Measurements from ENCODE around the gene KCNAB1.
A peak's percentile ranks its signal among the peaks of the same experiment; 100 is the strongest.

KCNAB1 gene

GRCh38 chr3:156535162-156535627, 414.8 kb downstream of the KCNAB1 start:
- CTCF ChIA-PET: interaction anchor here (0.7 to 4.8 kb wide), 9 partner anchors 8 to 596 kb away, joined by 3 to 17 read pairs (median 3); partner anchors contain the start of gene TIPARP
- WGBS (ENCODE audit: insufficient coverage): 85% methylated on average over 3 of the region's 4 CpGs
- Histone ChIP-seq H3K4me3 (ENCODE audit: control insufficient read depth in 1 of 7, extremely low read depth in 1 of 7, insufficient read depth in 4 of 7, low read depth in 2 of 7, low read length in 6 of 7) (no peak overlapping the region), H3K4me1 (ENCODE audit: control extremely low read depth in 1 of 4, control insufficient read depth in 4 of 4, insufficient read depth in 4 of 4, low read length in 3 of 4) (no peaks in the 10 kb centered on the region), H3K27ac (ENCODE audit: insufficient read depth in 1 of 2, low read depth in 1 of 2, low read length in 2 of 2, poor library complexity in 1 of 2, severe bottlenecking in 2 of 2) (no peak overlapping the region), H3K27me3 (replicated peaks in 2 of 5; ENCODE audit: control insufficient read depth in 4 of 5, insufficient read depth in 5 of 5, low read length in 4 of 5) (peaks cover 0 to 4% (median 0%) of the 10 kb centered on the region in 5 experiments), H3K36me3 (ENCODE audit: control insufficient read depth in 4 of 4, insufficient read depth in 4 of 4, low read length in 3 of 4) (peaks cover 0 to 12% (median 6%) of the 10 kb centered on the region in 4 experiments), H3K9me3 (ENCODE audit: control extremely low read depth in 1 of 5, control insufficient read depth in 4 of 5, insufficient read depth in 2 of 5, low read depth in 1 of 5, low read length in 4 of 5) (no peaks in the 10 kb centered on the region)
- POLR2A ChIA-PET: no interaction called here
- DNase-seq: peak in 2 of 3 donors; percentile 18 to 31

GRCh38 chr3:156535798-156536197, 415.4 kb downstream of the KCNAB1 start:
- ChIA-PET POLR2A (no interaction called here), CTCF (interaction anchor here (0.7 to 2.2 kb wide), 9 partner anchors 8 to 596 kb away, joined by 3 to 7 read pairs (median 4); partner anchors contain the start of gene TIPARP)
- Histone ChIP-seq H3K4me3 (ENCODE audit: control insufficient read depth in 1 of 7, extremely low read depth in 1 of 7, insufficient read depth in 4 of 7, low read depth in 2 of 7, low read length in 6 of 7) (no peak overlapping the region), H3K27ac (ENCODE audit: insufficient read depth in 1 of 2, low read depth in 1 of 2, low read length in 2 of 2, poor library complexity in 1 of 2, severe bottlenecking in 2 of 2) (no peak overlapping the region), H3K27me3 (replicated peaks in 2 of 5; ENCODE audit: control insufficient read depth in 4 of 5, insufficient read depth in 5 of 5, low read length in 4 of 5) (no peaks in the 10 kb centered on the region), H3K4me1 (ENCODE audit: control extremely low read depth in 1 of 4, control insufficient read depth in 4 of 4, insufficient read depth in 4 of 4, low read length in 3 of 4) (no peaks in the 10 kb centered on the region), H3K36me3 (ENCODE audit: control insufficient read depth in 4 of 4, insufficient read depth in 4 of 4, low read length in 3 of 4) (peaks cover 0 to 14% (median 6%) of the 10 kb centered on the region in 4 experiments), H3K9me3 (ENCODE audit: control extremely low read depth in 1 of 5, control insufficient read depth in 4 of 5, insufficient read depth in 2 of 5, low read depth in 1 of 5, low read length in 4 of 5) (no peaks in the 10 kb centered on the region)
- 100% methylated on average over 1 of the region's 2 CpGs for WGBS (ENCODE audit: insufficient coverage)
- no peak for DNase-seq

GRCh38 chr3:156536524-156537316, 416.3 kb downstream of the KCNAB1 start:
- Histone ChIP-seq H3K27me3 (replicated peaks in 2 of 5; ENCODE audit: control insufficient read depth in 4 of 5, insufficient read depth in 5 of 5, low read length in 4 of 5) (no peaks in the 10 kb centered on the region), H3K36me3 (ENCODE audit: control insufficient read depth in 4 of 4, insufficient read depth in 4 of 4, low read length in 3 of 4) (peaks cover 2 to 22% (median 9%) of the 10 kb centered on the region in 4 experiments), H3K4me1 (ENCODE audit: control extremely low read depth in 1 of 4, control insufficient read depth in 4 of 4, insufficient read depth in 4 of 4, low read length in 3 of 4) (no peaks in the 10 kb centered on the region), H3K4me3 (ENCODE audit: control insufficient read depth in 1 of 7, extremely low read depth in 1 of 7, insufficient read depth in 4 of 7, low read depth in 2 of 7, low read length in 6 of 7) (no peak overlapping the region), H3K9me3 (ENCODE audit: control extremely low read depth in 1 of 5, control insufficient read depth in 4 of 5, insufficient read depth in 2 of 5, low read depth in 1 of 5, low read length in 4 of 5) (no peaks in the 10 kb centered on the region), H3K27ac (ENCODE audit: insufficient read depth in 1 of 2, low read depth in 1 of 2, low read length in 2 of 2, poor library complexity in 1 of 2, severe bottlenecking in 2 of 2) (no peak overlapping the region)
- CTCF ChIA-PET: interaction anchor here (1.0 to 2.2 kb wide), 3 partner anchors 27 to 386 kb away, joined by 5 to 7 read pairs (median 7); partner anchors contain the start of gene TIPARP
- DNase-seq: no peak
- POLR2A ChIA-PET: no interaction called here
- WGBS (ENCODE audit: insufficient coverage): 97% methylated on average over 2 of the region's 6 CpGs

- peaks cover 10 to 44% (median 23%) of the 10 kb centered on the region in 4 experiments for H3K36me3 ChIP-seq (ENCODE audit: control insufficient read depth in 4 of 4, insufficient read depth in 4 of 4, low read length in 3 of 4)
- CTCF ChIA-PET: interaction anchor here (0.6 to 1.4 kb wide), 3 partner anchors 30 to 537 kb away, joined by 3 to 4 read pairs (median 3); no protein-coding TSS in a partner anchor
These were observed 418.7 kb downstream of the KCNAB1 start for GRCh38 chr3:156539051-156539450.

GRCh38 chr3:156539802-156540201, 419.4 kb downstream of the KCNAB1 start:
- DNase-seq: no peak
- ChIA-PET POLR2A (no interaction called here), CTCF (interaction anchor here (1.3 to 1.4 kb wide), 2 partner anchors 31 to 388 kb away, joined by 3 to 4 read pairs; no protein-coding TSS in a partner anchor)
- H3K9me3 ChIP-seq (ENCODE audit: control extremely low read depth in 1 of 5, control insufficient read depth in 4 of 5, insufficient read depth in 2 of 5, low read depth in 1 of 5, low read length in 4 of 5): no peaks in the 10 kb centered on the region
- no peak overlapping the region for H3K27ac ChIP-seq (ENCODE audit: insufficient read depth in 1 of 2, low read depth in 1 of 2, low read length in 2 of 2, poor library complexity in 1 of 2, severe bottlenecking in 2 of 2)
- H3K27me3 ChIP-seq (replicated peaks in 2 of 5; ENCODE audit: control insufficient read depth in 4 of 5, insufficient read depth in 5 of 5, low read length in 4 of 5): no peaks in the 10 kb centered on the region
- peaks cover 11 to 50% (median 25%) of the 10 kb centered on the region in 4 experiments for H3K36me3 ChIP-seq (ENCODE audit: control insufficient read depth in 4 of 4, insufficient read depth in 4 of 4, low read length in 3 of 4)
- WGBS (ENCODE audit: insufficient coverage): no CpG with 5 or more reads among the region's 1 CpG
- H3K4me3 ChIP-seq (ENCODE audit: control insufficient read depth in 1 of 7, extremely low read depth in 1 of 7, insufficient read depth in 4 of 7, low read depth in 2 of 7, low read length in 6 of 7): no peak overlapping the region
- no peaks in the 10 kb centered on the region for H3K4me1 ChIP-seq (ENCODE audit: control extremely low read depth in 1 of 4, control insufficient read depth in 4 of 4, insufficient read depth in 4 of 4, low read length in 3 of 4)

More at GRCh38 chr3:156539051-156539450, 418.7 kb downstream of the KCNAB1 start:
- no CpG with 5 or more reads among the region's 2 CpGs for WGBS (ENCODE audit: insufficient coverage)
- Histone ChIP-seq H3K27ac (ENCODE audit: insufficient read depth in 1 of 2, low read depth in 1 of 2, low read length in 2 of 2, poor library complexity in 1 of 2, severe bottlenecking in 2 of 2) (no peak overlapping the region), H3K4me1 (ENCODE audit: control extremely low read depth in 1 of 4, control insufficient read depth in 4 of 4, insufficient read depth in 4 of 4, low read length in 3 of 4) (no peaks in the 10 kb centered on the region), H3K9me3 (ENCODE audit: control extremely low read depth in 1 of 5, control insufficient read depth in 4 of 5, insufficient read depth in 2 of 5, low read depth in 1 of 5, low read length in 4 of 5) (no peaks in the 10 kb centered on the region), H3K27me3 (replicated peaks in 2 of 5; ENCODE audit: control insufficient read depth in 4 of 5, insufficient read depth in 5 of 5, low read length in 4 of 5) (no peaks in the 10 kb centered on the region), H3K4me3 (ENCODE audit: control insufficient read depth in 1 of 7, extremely low read depth in 1 of 7, insufficient read depth in 4 of 7, low read depth in 2 of 7, low read length in 6 of 7) (no peak overlapping the region)
- no peak for DNase-seq
- POLR2A ChIA-PET: no interaction called here

- POLR2A ChIA-PET: no interaction called here
- peaks cover 11 to 75% (median 38%) of the 10 kb centered on the region in 4 experiments for H3K36me3 ChIP-seq (ENCODE audit: control insufficient read depth in 4 of 4, insufficient read depth in 4 of 4, low read length in 3 of 4)
- H3K27me3 ChIP-seq (replicated peaks in 2 of 5; ENCODE audit: control insufficient read depth in 4 of 5, insufficient read depth in 5 of 5, low read length in 4 of 5): no peaks in the 10 kb centered on the region
- WGBS (ENCODE audit: insufficient coverage): 86% methylated on average over 3 of the region's 5 CpGs
- H3K4me1 ChIP-seq (ENCODE audit: control extremely low read depth in 1 of 4, control insufficient read depth in 4 of 4, insufficient read depth in 4 of 4, low read length in 3 of 4): no peaks in the 10 kb centered on the region
- H3K4me3 ChIP-seq (ENCODE audit: control insufficient read depth in 1 of 7, extremely low read depth in 1 of 7, insufficient read depth in 4 of 7, low read depth in 2 of 7, low read length in 6 of 7): no peak overlapping the region
- CTCF ChIA-PET: interaction anchor here (0.6 to 4.0 kb wide), 12 partner anchors 8 to 399 kb away, joined by 3 to 19 read pairs (median 3); partner anchors contain the start of gene SSR3
- no peak overlapping the region for H3K27ac ChIP-seq (ENCODE audit: insufficient read depth in 1 of 2, low read depth in 1 of 2, low read length in 2 of 2, poor library complexity in 1 of 2, severe bottlenecking in 2 of 2)
- DNase-seq: no peak
- H3K9me3 ChIP-seq (ENCODE audit: control extremely low read depth in 1 of 5, control insufficient read depth in 4 of 5, insufficient read depth in 2 of 5, low read depth in 1 of 5, low read length in 4 of 5): no peaks in the 10 kb centered on the region
These were observed 422.0 kb downstream of the KCNAB1 start for GRCh38 chr3:156542101-156543042.
